ENCODE results near the gene GRIP1.
"Not testable (repeated sequence)": the region's sequence is repeated elsewhere in the genome, so short reads cannot be mapped to it uniquely, and the experiment has no call there.

Gene GRIP1

DNA sequence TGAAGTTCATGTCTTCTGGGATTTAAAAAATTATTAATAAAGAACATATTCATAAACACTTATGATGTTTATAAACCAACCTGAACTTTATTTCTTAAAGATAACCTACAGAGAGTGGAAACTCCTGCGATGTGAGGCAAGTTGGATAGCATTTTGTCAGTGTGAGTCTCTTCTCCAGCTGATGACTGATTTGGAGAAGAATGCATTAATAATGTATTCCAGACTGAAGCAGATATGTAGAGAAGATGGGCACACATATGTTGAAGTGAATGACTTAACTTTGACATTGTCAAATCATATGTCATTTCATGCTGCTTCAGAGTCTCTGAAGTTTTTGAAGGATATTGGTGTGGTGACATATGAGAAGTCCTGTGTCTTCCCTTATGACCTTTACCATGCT, 369.3 kb downstream of the GRIP1 start:
- no peak for DNase-seq

DNA sequence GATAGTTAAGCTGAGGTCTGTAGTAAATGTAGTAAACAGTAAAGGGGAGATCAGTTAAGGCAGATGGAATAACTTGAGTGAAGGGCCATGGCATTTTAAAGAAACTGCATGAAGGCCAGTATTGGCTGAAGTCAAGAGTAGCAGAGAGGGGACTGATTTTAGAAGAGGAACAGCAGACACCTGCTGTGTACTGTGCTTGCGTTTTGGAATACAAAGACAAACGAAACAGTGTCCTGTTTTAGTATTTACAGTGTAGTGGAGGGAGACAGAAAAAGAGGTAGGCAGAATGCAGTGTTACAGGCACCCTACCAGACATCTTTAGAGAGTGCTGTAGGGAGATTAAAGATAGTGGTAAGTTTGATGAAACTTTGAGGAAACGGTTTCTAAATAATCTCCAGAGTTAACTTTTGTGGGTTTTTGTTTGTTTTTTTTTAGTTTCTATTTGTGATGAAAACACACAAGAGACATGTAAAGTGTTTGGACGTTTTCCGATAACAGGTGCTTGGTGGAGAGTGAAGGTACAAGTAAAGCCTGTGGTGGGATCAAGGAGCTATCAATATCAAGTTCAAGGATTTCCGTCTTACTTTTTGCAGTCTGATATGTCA, 374.5 kb downstream of the GRIP1 start:
- DNase-seq = no peak

DNA sequence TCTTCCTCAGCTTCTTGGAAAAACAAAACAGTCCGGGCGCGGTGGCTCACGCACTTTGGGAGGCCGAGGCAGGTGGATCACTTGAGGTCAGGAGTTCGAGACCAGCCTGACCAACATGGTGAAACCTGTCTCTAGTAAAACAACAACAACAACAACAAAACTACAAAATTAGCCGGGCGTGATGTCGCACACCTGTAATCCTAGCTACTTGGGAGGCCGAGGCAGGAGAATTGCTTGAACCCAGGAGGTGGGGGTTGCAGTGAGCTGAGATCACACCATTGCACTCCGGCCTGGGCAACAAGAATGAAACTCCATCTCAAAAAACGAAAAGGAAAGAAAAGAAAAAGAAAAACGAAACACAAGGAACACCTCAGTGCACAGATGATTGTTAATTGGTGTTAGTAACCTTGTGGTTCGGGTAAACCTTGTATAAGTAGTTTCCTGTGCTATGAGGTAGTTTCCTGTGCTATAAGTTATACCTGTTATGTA, 375.5 kb downstream of the GRIP1 start:
- not testable (repeated sequence) for DNase-seq

DNA sequence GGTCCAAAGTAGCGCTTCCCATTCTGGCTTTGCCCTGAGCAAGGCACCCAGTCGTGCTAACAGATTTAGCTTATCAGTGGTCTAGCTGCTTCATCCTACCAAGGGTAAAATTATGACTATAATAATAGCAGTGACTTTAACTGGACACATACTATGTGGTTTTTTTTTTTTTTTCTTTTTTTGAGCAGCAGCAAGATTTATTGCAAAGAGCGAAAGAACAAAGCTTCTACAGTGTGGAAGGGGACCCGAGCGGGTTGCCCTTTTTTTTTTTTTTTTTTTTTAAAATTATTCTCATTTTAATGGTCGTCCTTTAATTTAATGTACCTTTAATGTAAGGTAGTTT, 376.1 kb downstream of the GRIP1 start:
- no peak for DNase-seq

DNA sequence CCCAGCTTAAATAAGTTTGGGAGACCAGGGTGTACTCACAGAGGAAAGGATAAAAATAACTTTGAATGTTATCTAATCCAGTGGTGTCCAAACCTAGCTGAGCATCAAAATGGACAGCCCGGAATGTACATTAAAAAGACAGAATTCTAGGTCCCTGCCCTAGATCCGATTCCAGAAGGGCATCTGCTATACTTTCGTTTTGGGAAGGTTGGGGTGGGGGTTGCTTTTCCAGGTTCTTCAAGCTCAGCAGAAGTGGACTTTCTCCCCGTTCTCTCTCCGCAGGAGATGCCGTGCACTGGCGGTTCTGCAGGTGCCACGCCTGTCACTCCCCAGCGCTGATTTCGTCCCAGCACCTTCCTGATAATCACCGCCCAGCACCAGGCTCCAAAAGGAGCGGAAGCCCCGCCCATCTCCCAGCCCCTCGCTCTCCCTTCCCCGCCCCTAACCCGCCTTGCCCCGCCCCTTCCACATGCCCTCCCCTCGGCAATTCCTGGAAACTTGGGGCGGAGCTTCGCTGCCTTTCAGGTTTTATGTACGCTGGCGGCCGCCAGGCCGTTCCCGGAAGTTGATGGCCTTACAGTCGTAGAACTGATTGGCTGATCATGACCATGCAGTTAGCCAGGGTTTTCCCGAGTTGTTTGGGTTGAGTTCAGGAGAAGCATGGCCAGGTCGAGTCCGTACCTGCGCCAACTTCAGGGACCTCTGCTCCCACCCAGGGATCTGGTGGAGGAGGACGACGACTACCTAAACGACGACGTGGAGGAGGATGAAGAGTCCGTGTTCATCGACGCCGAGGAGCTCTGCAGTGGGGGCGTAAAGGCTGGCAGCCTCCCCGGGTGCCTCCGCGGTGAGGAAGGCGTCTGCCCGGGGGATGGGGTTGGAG, 376.7 kb downstream of the GRIP1 start, which contains the start of gene HELB:
Gene HELB, plus strand, starts transcription at position 550 of the 883 bp plus-strand sequence. Its CDS starts 111 bp downstream, at position 661.
- DNase-seq = peak; percentile 93

DNA sequence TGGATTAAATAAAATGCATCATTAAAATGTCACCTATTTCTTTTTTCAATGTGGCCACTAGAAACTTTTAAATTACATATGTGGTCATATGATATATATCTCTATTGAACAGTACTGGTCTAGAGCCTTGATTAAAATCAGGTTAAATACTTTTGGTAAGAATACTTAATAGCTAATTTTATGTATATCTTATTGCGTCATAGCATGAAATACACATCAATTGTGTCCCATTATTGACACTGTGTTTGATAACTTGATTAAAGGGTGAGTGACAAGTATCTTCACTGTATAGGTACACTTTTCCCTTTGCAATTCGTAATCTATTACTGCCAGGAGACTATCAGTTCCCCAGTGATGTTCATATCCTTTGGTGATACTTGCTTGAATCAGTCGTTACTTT, 381.0 kb downstream of the GRIP1 start:
- no peak for DNase-seq

All from activated CD4-positive, alpha-beta T cell treated with anti-CD3 and anti-CD28 coated beads for 1 hour (primary cell).